ENCODE results near the gene HCAR3.
"Not testable (repeated sequence)": the region's sequence is repeated elsewhere in the genome, so short reads cannot be mapped to it uniquely, and the experiment has no call there.

Gene HCAR3

GRCh38 chr12:122716658-122717057, at the start of gene HCAR3:
Gene HCAR3 (minus strand): TSS chr12:122716811. CDS start chr12:122716737, 74 bp downstream.
- not testable (repeated sequence) for DNase-seq

- no peak for DNase-seq
Observed at GRCh38 chr12:122757568-122757967, 41.0 kb upstream of the HCAR3 start.

DNA sequence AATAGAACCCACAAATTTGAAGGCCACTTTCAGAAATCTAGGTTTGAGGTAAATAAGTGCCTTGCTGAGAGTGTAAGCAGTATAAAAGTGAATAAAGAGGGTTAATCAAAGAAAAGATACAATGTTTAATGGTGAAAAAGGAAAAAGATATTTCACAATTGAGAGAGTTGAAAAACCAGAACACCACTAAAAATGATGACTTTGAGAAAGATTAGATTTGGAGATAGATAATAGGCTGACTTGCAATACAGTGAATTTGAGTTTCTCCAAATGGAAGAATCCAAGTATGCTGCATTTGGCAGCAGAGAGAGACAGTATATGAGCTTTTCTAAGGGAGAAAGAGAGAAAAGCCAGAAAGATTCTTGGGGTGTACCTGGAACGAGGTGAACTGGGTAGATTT, 38.2 kb upstream of the HCAR3 start:
- no peak for DNase-seq

- DNase-seq: no peak
Observed at GRCh38 chr12:122753319-122753650, 36.7 kb upstream of the HCAR3 start.

DNA sequence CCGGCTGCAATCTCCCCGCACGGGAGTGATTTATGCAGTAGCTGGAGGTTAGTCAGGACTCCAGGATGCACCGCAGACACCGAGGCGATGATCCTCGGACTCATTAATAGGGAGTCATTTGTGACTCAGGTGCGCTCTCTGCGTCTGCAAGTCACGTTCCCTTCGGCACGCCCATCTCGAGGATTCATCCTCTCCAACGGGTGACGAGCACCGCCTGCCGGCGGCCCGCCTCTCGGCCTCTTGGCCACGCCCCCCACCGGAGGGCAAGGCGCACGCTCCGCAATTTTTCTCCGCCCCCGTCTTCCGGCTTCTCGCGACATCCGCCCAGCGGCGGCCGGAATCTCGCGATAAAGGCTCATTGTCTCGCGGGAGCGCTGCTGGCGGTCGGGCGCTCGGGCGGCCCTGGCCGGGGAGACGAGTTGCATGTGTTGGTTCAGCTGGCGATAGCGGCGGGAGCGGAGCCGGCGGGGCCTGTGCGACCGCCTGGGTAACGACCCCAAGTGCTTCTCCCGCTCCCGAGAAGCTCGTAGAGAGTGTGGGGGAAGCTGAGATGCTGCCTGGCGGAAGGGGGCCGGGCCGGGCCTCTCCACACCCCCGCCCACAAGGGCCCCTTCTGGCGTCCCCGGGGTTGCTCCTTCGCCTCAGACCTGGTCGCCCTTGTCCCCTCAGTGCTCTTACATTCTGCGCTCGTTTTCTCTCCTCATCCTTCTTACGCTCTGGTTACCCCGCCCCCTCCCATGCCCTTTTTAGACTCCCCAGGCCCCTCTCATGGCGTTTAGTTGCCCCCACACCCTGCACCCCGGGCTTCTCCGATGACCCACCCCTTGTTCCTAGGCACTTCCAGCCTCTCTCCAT, 36.1 kb upstream of the HCAR3 start, which contains the start of gene DENR:
Gene DENR (plus strand): TSS at position 361 of the 855 bp plus-strand sequence. CDS start 878 bp downstream, outside the sequence.
- DNase-seq: peak; percentile 68

DNA sequence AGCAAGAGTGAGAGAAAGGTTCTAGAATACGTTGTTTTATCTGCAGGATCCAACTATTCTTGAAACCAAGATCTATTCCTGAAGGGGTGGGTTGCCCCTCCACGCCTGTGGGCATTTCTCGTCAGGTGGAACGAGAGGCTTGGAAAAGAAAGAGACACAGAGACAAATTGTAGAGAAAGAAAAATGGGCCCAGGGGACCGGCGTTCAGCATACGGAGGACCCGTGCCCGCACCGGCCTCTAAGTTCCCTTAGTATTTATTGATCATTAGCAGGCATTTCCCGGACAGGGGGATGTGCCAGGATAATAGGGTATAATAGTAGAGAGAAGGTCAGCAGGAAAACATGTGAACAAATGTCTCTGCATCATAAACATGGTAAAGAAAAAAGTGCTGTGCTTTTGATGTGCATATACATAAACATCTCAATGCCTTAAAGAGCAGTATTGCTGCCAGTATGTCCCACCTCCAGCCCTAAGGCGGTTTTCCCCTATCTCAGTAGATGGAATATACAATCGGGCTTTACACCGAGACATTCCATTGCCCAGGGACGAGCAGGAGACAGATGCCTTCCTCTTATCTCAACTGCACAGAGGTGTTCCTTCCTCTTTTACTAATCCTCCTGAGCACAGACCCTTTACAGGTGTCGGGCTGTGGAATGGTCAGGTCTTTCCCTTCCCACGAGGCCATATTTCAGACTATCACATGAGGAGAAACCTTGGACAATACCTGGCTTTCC, 34.3 kb upstream of the HCAR3 start:
- not testable (repeated sequence) for DNase-seq

DNA sequence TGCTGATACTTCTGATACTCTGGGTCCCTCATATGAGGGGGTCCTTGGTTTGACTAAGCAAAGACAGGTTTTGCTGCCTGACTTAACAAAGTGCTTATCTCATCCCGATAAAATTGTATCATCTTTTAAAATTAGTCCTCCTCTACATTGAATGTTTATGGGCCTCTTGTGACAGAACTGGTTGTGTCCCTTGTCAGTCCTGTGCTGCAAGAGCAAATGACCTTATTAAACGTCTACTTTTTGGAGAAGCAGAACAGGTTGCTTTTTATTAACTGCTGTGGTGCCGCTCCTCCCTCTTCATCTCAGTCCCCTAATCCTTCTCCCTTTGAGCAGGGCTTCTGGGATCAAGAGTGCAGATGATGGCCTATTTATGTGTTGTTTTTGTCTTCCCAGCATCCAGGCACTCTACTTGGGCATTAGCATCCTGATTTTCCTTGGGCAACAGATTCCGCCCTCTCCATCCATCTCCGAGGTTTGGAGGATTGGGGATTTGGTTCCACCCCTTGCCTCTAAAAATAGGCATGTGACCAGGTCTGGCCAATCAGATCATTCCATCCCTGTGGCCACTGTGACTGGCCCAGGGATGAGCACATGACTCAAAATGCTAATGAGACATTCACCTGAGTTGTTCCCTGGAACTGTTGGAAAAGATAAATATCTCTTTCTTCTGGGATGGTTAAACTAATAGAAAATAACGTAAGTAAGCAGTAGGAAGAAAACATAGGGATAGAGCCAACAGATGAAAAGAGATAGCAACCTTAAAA, 33.1 kb upstream of the HCAR3 start:
- no peak for DNase-seq

- DNase-seq: no peak
Observed at GRCh38 chr12:122747224-122748135, 30.9 kb upstream of the HCAR3 start.

DNA sequence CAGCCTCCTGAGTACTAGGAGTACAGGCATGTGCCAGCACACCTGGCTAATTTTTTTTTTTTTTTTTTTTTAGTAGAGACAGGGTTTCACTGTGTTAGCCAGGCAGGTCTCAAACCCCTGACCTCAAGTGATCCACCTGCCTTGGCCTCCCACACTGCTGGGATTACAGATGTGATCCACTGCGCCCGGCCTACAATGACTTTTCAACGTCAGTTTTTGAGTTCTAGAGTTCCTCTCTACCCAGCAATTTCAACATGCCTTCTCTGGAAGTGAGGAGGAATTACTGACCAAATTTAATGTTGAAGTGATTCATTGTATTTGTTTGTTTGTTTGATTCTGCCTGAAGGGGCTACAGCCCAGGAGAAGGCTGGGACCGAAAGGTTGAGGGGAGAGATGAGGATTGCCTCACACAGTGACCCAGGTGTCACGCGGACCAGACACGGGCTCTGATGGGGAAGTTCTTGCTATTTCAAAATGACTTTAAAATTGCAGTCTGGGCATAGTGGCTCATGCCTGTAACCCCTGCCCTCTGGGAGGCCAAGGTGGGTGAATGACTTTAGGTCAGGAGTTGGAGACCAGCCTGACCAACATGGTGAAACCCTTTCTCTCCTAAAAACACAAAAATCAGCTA, 27.4 kb upstream of the HCAR3 start:
- no peak for DNase-seq

DNA sequence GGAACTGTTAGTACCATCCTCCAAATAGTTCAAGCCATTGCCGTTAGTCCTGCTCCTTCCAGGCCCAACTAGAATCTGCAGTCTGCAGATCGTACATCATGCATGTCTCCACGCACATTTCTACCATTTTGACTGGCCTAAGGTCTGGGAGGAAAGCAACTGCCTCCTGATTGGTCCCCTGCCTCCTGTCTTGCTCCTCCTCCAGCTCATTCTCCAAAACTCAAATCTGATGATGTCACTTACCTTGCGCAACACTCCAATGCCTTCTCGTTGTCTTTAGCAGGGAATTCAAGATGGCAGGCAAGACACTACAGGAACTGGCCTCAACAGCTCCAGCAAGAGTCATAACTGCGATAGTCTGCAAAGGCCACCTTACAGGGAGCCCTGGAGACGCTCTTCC, 23.7 kb upstream of the HCAR3 start:
- DNase-seq: no peak

DNA sequence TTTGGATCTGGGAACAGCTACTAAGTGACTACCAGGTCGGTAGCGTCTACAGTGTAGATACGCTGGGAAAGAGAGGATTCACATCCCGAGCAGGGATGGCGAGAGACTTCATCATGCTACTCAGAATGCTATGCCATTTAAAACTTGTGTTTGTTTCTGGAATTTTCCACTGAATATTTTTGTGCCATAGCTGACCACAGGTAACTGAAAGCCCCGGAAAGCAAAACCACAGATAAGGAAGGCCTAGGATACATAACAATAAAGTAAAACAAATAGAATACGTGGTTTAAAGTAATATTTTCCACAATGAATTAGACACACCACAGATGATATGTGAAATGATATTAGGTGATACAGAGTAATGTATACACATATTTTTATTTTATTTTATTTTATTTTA, 22.0 kb upstream of the HCAR3 start:
- no peak for DNase-seq

DNA sequence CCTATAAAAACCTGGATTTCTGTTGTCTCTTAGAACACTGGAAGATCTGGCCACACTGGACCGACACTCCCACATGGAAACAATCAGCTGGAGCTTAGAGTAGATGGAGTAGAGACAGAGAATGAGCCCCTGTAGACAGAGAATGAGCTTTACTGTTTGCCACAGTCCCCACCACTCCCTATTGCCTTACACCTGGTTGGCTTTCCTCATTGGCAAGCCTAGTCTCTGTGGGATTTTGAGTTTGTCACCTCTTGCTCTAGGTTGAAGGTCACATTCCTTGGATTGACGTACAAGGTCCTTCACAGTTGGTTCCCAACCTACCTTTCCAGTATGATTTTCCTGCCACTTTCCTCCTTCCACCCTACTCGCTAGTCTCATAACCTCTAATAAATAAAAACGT, 16.0 kb upstream of the HCAR3 start:
- DNase-seq: no peak

GRCh38 chr12:122732170-122732569, 15.6 kb upstream of the HCAR3 start:
- no peak for DNase-seq

- no peak for DNase-seq
Observed at GRCh38 chr12:122730215-122731014, 13.8 kb upstream of the HCAR3 start, which contains the start of gene HCAR1. Gene HCAR1 (minus strand): TSS chr12:122730844. CDS start chr12:122730339, 505 bp downstream.

GRCh38 chr12:122729583-122730214, 13.1 kb upstream of the HCAR3 start:
- no peak for DNase-seq

DNA sequence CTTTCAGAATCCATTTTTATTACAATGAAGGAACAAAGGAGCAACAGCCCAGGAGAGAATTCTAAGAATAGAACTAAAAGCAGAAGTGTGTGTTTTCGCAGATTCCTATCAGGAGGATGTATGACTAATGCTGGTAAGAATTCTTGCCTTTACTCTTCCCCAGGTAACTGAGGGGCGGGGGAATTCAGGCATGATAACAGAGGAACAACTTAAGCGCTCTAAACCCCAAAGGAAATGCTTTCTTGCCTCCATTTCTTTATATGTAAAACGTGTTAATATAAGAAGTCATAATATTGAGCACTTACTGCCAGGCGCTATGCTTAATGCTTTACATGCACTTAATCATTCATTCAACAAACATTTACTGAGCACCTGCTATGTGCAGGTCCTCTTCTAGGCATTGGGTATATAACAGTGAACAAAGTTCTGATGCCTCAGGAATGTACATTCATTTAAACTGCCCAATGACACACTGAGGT, 9.5 kb upstream of the HCAR3 start:
- DNase-seq: no peak

- no peak for DNase-seq
Observed at GRCh38 chr12:122725452-122726079, 9.0 kb upstream of the HCAR3 start.

DNA sequence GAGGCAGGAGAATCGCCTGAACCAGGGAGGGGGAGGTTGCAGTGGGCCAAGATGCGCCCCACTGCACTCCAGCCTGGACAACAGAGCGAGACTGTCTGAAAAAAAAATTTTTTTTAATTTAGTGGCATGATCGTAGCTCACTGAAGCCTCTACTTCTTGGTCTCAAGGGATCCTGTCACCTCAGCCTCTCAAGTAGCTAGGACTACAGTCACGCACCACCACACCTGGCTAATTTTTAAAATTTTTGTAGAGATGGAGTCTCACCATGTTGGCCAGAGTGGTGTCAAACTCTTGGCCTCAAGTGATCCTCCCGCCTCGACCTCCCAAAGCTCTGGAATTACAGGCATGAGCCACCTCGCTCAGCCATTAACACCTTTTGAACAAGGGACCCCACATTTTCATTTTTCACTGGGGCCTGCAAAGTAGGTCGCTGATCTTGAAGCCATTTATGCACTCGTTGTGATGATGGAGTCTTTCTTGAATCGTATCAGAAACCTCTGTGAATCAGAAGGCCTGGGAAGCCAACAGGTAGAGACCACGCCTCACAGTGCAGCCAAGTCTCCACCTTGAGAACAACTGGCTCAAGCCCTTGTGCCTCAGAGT, 8.1 kb upstream of the HCAR3 start:
- DNase-seq: no peak

DNA sequence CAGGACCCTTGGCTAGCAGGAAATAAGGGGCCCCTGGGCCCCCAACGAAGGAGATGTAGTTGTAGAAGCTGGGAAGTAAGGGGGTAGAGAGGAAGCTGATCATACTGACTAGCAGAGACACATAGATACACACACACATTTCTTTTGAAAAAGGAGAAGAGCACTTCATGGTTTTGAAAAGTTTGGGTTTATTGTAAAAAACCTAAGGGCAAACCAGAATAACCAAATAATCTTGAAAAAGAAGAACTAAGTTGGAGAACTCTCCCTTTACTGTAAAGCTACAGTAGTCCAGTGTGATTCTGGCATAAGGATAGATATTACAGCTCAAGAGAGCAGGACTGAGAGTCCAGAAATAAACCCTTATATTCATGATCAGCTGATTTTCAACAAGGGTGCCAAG, 5.8 kb upstream of the HCAR3 start:
- DNase-seq: no peak
